GM18909 (cell line): Measurements from ENCODE around the gene ZNF654.
"Not testable (repeated sequence)": the region's sequence is repeated elsewhere in the genome, so short reads cannot be mapped to it uniquely, and the experiment has no call there.

Experiments
- ATAC-seq: cut with Tn5 transposase; IDR thresholded peaks from one replicate; pipeline ENCODE4 v1.9.1; 2021; ENCODE audit warnings: mild to moderate bottlenecking; ENCODE audit not compliant: unreplicated experiment, poor library complexity

Gene ZNF654

GRCh38 chr3:88058581-88059379, at the start of gene ZNF654, which contains the start of gene CGGBP1:
TSS of gene ZNF654 (plus strand) at chr3:88059255. CDS start at chr3:88059320, 65 bp downstream.
TSS of gene CGGBP1 (minus strand) at chr3:88059005. CDS start at chr3:88055976, 3,029 bp downstream.
- ATAC-seq, result peak; percentile 95

GRCh38 chr3:88010810-88011209, 48.2 kb upstream of the ZNF654 start:
- ATAC-seq, result no peak

- no peak for ATAC-seq
Measured at GRCh38 chr3:88013592-88013991, 45.5 kb upstream of the ZNF654 start.

- ATAC-seq, result not testable (repeated sequence)
Measured at GRCh38 chr3:88015656-88016055, 43.4 kb upstream of the ZNF654 start.

GRCh38 chr3:88019024-88019423, 40.0 kb upstream of the ZNF654 start:
- ATAC-seq, result peak; percentile 98

GRCh38 chr3:88025001-88025552, 34.0 kb upstream of the ZNF654 start:
- no peak for ATAC-seq

GRCh38 chr3:88028876-88029275, 30.2 kb upstream of the ZNF654 start:
- no peak for ATAC-seq

- ATAC-seq, result no peak
Measured at GRCh38 chr3:88030210-88030609, 28.8 kb upstream of the ZNF654 start.

GRCh38 chr3:88031642-88032077, 27.4 kb upstream of the ZNF654 start:
- ATAC-seq, result peak; percentile 84

GRCh38 chr3:88032245-88032644, 26.8 kb upstream of the ZNF654 start:
- no peak for ATAC-seq

- no peak for ATAC-seq
Measured at GRCh38 chr3:88033079-88033478, 26.0 kb upstream of the ZNF654 start.

- ATAC-seq, result no peak
Measured at GRCh38 chr3:88033808-88034207, 25.2 kb upstream of the ZNF654 start.

- no peak for ATAC-seq
Measured at GRCh38 chr3:88034491-88035275, 24.4 kb upstream of the ZNF654 start.

GRCh38 chr3:88036221-88036620, 22.8 kb upstream of the ZNF654 start:
- no peak for ATAC-seq

- ATAC-seq, result no peak
Measured at GRCh38 chr3:88038566-88038965, 20.5 kb upstream of the ZNF654 start.

- ATAC-seq, result no peak
Measured at GRCh38 chr3:88040529-88040928, 18.5 kb upstream of the ZNF654 start.

GRCh38 chr3:88041005-88041404, 18.1 kb upstream of the ZNF654 start:
- no peak for ATAC-seq

GRCh38 chr3:88044411-88044810, 14.6 kb upstream of the ZNF654 start:
- no peak for ATAC-seq

- ATAC-seq, result no peak
Measured at GRCh38 chr3:88046766-88047165, 12.3 kb upstream of the ZNF654 start.

- ATAC-seq, result no peak
Measured at GRCh38 chr3:88057630-88058305, 1.3 kb upstream of the ZNF654 start.

- no peak for ATAC-seq
Measured at GRCh38 chr3:88058306-88058580, 812 bp upstream of the ZNF654 start.
